ENCODE data around the gene ABCC4. TPM values are rescaled to one million over a fixed set of nuclear protein-coding genes. Genes with fewer than 3 reads are reported as not detected.

The ABCC4 gene
- total RNA-seq, 1 experiment from 2014 or later = 26.3 TPM

- Histone ChIP-seq H4K20me1 (ENCODE audit: insufficient read depth) (peaks cover 12% of the 10 kb centered on the region), H2AFZ (ENCODE audit: low read depth, low read length, poor library complexity, severe bottlenecking) (no peak overlapping the region), H3K27me3 (ENCODE audit: insufficient read depth, low read length) (no peaks in the 10 kb centered on the region), H3K27ac (ENCODE audit: low read depth, low read length) (no peak overlapping the region), H3K4me1 (ENCODE audit: control insufficient read depth in 1 of 2, insufficient read depth in 2 of 2, low read length in 2 of 2) (no peaks in the 10 kb centered on the region), H3K4me2 (ENCODE audit: low read length) (no peak overlapping the region), H3K9me3 (ENCODE audit: control insufficient read depth in 1 of 2, insufficient read depth in 1 of 2, low read depth in 1 of 2, low read length in 2 of 2) (no peaks in the 10 kb centered on the region), H3K9me2 (ENCODE audit: insufficient read depth) (no peaks in the 10 kb centered on the region), H3K79me2 (ENCODE audit: insufficient read depth, low read length) (peaks cover 33% of the 10 kb centered on the region), H3K36me3 (ENCODE audit: control insufficient read depth in 1 of 2, insufficient read depth in 2 of 2, low read length in 2 of 2) (no peaks in the 10 kb centered on the region), H3K4me3 (replicated peaks in 1 of 2; ENCODE audit: low read depth in 1 of 2, low read length in 2 of 2) (no peak overlapping the region), H3K9ac (ENCODE audit: low read length) (no peak overlapping the region)
- BruUV-seq (replicated peaks) = no TSS peak
- intact Hi-C loops (cut with micrococcal nuclease) = no loop called here
- no peak for DNase-seq (ENCODE audit: low read depth, low spot score)
- RAD21 ChIA-PET (ENCODE audit: low non-redundant PET in 1 of 2, low total read pairs in 2 of 2, uncharacterized antibody in 2 of 2, unreplicated experiment in 2 of 2) = no interaction called here
- POLR2A ChIA-PET = no interaction called here
- CTCF ChIA-PET = no interaction called here
- no peak for TF ChIP-seq CTCF (IDR thresholded peaks at IDR 0.05 in 2 of 3, conservative IDR thresholded peaks at IDR 0.05 in 1 of 3; ENCODE audit: borderline replicate concordance in 1 of 3, insufficient read depth in 1 of 3, low read depth in 2 of 3, low read length in 2 of 3)
- TF ChIP-seq YY1 (IDR thresholded peaks at IDR 0.05; ENCODE audit: extremely low read depth, insufficient replicate concordance, low read depth, low read length) = no peak
- TF ChIP-seq TCF7L2 (IDR thresholded peaks at IDR 0.05; ENCODE audit: borderline replicate concordance, extremely low read depth, insufficient read depth, insufficient read length) = no peak
- no peak for TF ChIP-seq EGR1 (IDR thresholded peaks at IDR 0.05; ENCODE audit: low read depth)
- TF ChIP-seq ZNF274 (IDR thresholded peaks at IDR 0.05; ENCODE audit: low read depth, low read length) = no peak
- no peak for TF ChIP-seq ZFX (IDR thresholded peaks at IDR 0.05)
- TF ChIP-seq POLR2A (IDR thresholded peaks at IDR 0.05; ENCODE audit: borderline replicate concordance, extremely low read depth, insufficient read depth, insufficient read length) = no peak
- no peak for ATAC-seq
These were observed 77.2 kb downstream of the ABCC4 start for GRCh38 chr13:95224064-95224463.

- no peak overlapping the region for H3K27ac ChIP-seq (ENCODE audit: low read depth, low read length)
- H3K9me2 ChIP-seq (ENCODE audit: insufficient read depth) = no peaks in the 10 kb centered on the region
- H3K4me2 ChIP-seq (ENCODE audit: low read length) = no peak overlapping the region
- peaks cover 12% of the 10 kb centered on the region for H4K20me1 ChIP-seq (ENCODE audit: insufficient read depth)
- intact Hi-C loops (cut with micrococcal nuclease) = no loop called here
- H3K9ac ChIP-seq (ENCODE audit: low read length) = no peak overlapping the region
- no TSS peak for BruUV-seq (replicated peaks)
- peaks cover 34% of the 10 kb centered on the region for H3K79me2 ChIP-seq (ENCODE audit: insufficient read depth, low read length)
- DNase-seq (ENCODE audit: low read depth, low spot score) (no peak), ATAC-seq (no peak)
- no peak overlapping the region for H3K4me3 ChIP-seq (replicated peaks in 1 of 2; ENCODE audit: low read depth in 1 of 2, low read length in 2 of 2)
- peaks cover 0 to 4% of the 10 kb centered on the region in 2 experiments; a peak in 1 of 4 replicates for H3K4me1 ChIP-seq (ENCODE audit: control insufficient read depth in 1 of 2, insufficient read depth in 2 of 2, low read length in 2 of 2)
- ChIA-PET CTCF (interaction anchor here (1.4 kb wide), 1 partner anchor 182 kb away, joined by 3 read pairs; no protein-coding TSS in a partner anchor), POLR2A (no interaction called here), RAD21 (ENCODE audit: low non-redundant PET in 1 of 2, low total read pairs in 2 of 2, uncharacterized antibody in 2 of 2, unreplicated experiment in 2 of 2) (no interaction called here)
- no peaks in the 10 kb centered on the region for H3K9me3 ChIP-seq (ENCODE audit: control insufficient read depth in 1 of 2, insufficient read depth in 1 of 2, low read depth in 1 of 2, low read length in 2 of 2)
- no peaks in the 10 kb centered on the region for H3K36me3 ChIP-seq (ENCODE audit: control insufficient read depth in 1 of 2, insufficient read depth in 2 of 2, low read length in 2 of 2)
- no peaks in the 10 kb centered on the region for H3K27me3 ChIP-seq (ENCODE audit: insufficient read depth, low read length)
- H2AFZ ChIP-seq (ENCODE audit: low read depth, low read length, poor library complexity, severe bottlenecking) = no peak overlapping the region
- TF ChIP-seq EZH2phosphoT487 (IDR thresholded peaks at IDR 0.05; ENCODE audit: borderline replicate concordance) (no peak), YY1 (IDR thresholded peaks at IDR 0.05; ENCODE audit: extremely low read depth, insufficient replicate concordance, low read depth, low read length) (no peak), POLR2AphosphoS5 (IDR thresholded peaks at IDR 0.05; ENCODE audit: low read depth, low read length) (no peak), SP1 (IDR thresholded peaks at IDR 0.05; ENCODE audit: low read depth) (no peak), CBX3 (IDR thresholded peaks at IDR 0.05; ENCODE audit: low read depth) (no peak), SRF (IDR thresholded peaks at IDR 0.05; ENCODE audit: low read depth) (no peak), CEBPB (IDR thresholded peaks at IDR 0.05; ENCODE audit: low read depth) (no peak), TCF7L2 (IDR thresholded peaks at IDR 0.05; ENCODE audit: borderline replicate concordance, extremely low read depth, insufficient read depth, insufficient read length) (no peak), POLR2A (IDR thresholded peaks at IDR 0.05; ENCODE audit: borderline replicate concordance, extremely low read depth, insufficient read depth, insufficient read length) (no peak), MAX (IDR thresholded peaks at IDR 0.05) (no peak), REST (IDR thresholded peaks at IDR 0.05; ENCODE audit: low read depth) (no peak)
These were observed 78.6 kb downstream of the ABCC4 start for GRCh38 chr13:95222733-95223018.
